Upper lobe of left lung (tissue), 6 donors: ENCODE measurements around the gene CHI3L1. TPM values are rescaled to one million over a fixed set of nuclear protein-coding genes. Genes with fewer than 3 reads are reported as not detected.

Experiments
- ATAC-seq, 2 donors: fragments of 200-7000 bp; cut with Tn5 transposase; one replicate each; pipeline ENCODE4 v1.9.1; 2022; ENCODE audit warnings: mild to moderate bottlenecking in 2 of 2, moderate library complexity in 2 of 2; ENCODE audit not compliant: low FRiP score in 2 of 2
- DNase-seq, 2 donors: peaks; one replicate each; pipeline ENCODE4 v3.0.0-alpha.2; 2019 to 2020
- H3K27ac ChIP-seq, 4 donors: fragments of 200-600 bp; sonication (generic); one replicate each; pipeline ENCODE4 v1.5.1; 2016 to 2019
- H3K27me3 ChIP-seq, 4 donors: fragments of 200-600 bp; sonication (generic); one replicate each; pipeline ENCODE4 v1.5.1; 2017 to 2019
- H3K36me3 ChIP-seq, 4 donors: fragments of 200-600 bp; sonication (generic); one replicate each; pipeline ENCODE4 v1.5.1; 2016 to 2019
- H3K4me1 ChIP-seq, 4 donors: fragments of 200-600 bp; sonication (generic); one replicate each; pipeline ENCODE4 v1.5.1; 2018 to 2019
- H3K4me3 ChIP-seq, 4 donors: fragments of 200-600 bp; sonication (generic); one replicate each; pipeline ENCODE4 v1.5.1; 2017 to 2019; ENCODE audit warnings: mild to moderate bottlenecking in 2 of 4, moderate library complexity in 1 of 4
- H3K9me3 ChIP-seq, 4 donors: fragments of 200-600 bp; sonication (generic); one replicate each; pipeline ENCODE4 v1.5.1; 2018 to 2019
- CTCF ChIP-seq, 6 experiments: fragments of 450-650 bp in 4 of 6; fragments of 200-600 bp in 2 of 6; sonication (generic) in 2 of 6; IDR thresholded peaks; one replicate each; pipeline ENCODE4 v1.5.1; 2016 to 2019; ENCODE audit warnings: antibody characterized with exemption in 6 of 6
- EP300 ChIP-seq, 4 donors: sonication (generic); formaldehyde crosslinking; IDR thresholded peaks; one replicate each; pipeline ENCODE4 v1.5.1; 2017; ENCODE audit warnings: antibody characterized with exemption in 4 of 4, control low read depth in 2 of 4
- POLR2A ChIP-seq, 4 donors: fragments of 450-650 bp; IDR thresholded peaks; one replicate each; pipeline ENCODE4 v1.5.1; 2016 to 2017; ENCODE audit warnings: antibody characterized with exemption in 4 of 4, mild to moderate bottlenecking in 2 of 4
- POLR2AphosphoS5 ChIP-seq, 2 donors: sonication (generic); formaldehyde crosslinking; IDR thresholded peaks; one replicate each; pipeline ENCODE4 v1.5.1; 2017; ENCODE audit warnings: antibody characterized with exemption in 2 of 2
- WGBS, 2 donors: methylation state at CpG; one replicate each; pipeline ENCODE4 v1.1.5; 2017 to 2018; 5-methylcytosine and 5-hydroxymethylcytosine counted together
- total RNA-seq, 6 donors: library from RNA; depleted of rRNA in 4 of 6; stranded (reverse); fragments of >200 nt in 4 of 6; gene quantifications; one replicate each; pipeline versions ENCODE4 v1.1.0 to v1.2.1, GENCODE V29; 2016 to 2021
- donor health status: DM: no; HTN: no; CAD: no; lungs with moderate emphysema.
- donor health status: DM: no; HTN: yes; CAD: no; lungs with severe emphysema.

The CHI3L1 gene
- total RNA-seq, 6 donors from 2014 or later, result 12.3 to 68.4 (median 52.4) TPM

- Histone ChIP-seq H3K36me3 (no peaks in the 10 kb centered on the region), H3K27ac (no peak overlapping the region), H3K4me1 (peaks cover 0 to 15% (median 5%) of the 10 kb centered on the region in 4 donors), H3K4me3 (no peak overlapping the region), H3K27me3 (no peaks in the 10 kb centered on the region), H3K9me3 (no peaks in the 10 kb centered on the region)
- DNase-seq (no peak), ATAC-seq (no peak)
- WGBS, 2 donors, result 31 to 33% methylated on average over 5 to 6 of the region's 6 CpGs
- TF ChIP-seq POLR2AphosphoS5 (IDR thresholded peaks at IDR 0.05) (no peak), POLR2A (IDR thresholded peaks at IDR 0.05) (no peak), EP300 (IDR thresholded peaks at IDR 0.05) (no peak), CTCF (IDR thresholded peaks at IDR 0.05) (no peak)
Observed at GRCh38 chr1:203217139-203217655, 30.7 kb upstream of the CHI3L1 start.

GRCh38 chr1:203216274-203217138 lies 30.0 kb upstream of the CHI3L1 start:
- DNase-seq, result peak in 1 of 2 donors; percentile 50
- H3K4me3 ChIP-seq, result no peak overlapping the region
- peaks cover 2 to 15% (median 8%) of the 10 kb centered on the region in 4 donors for H3K4me1 ChIP-seq
- no peak overlapping the region for H3K27ac ChIP-seq
- no peaks in the 10 kb centered on the region for H3K36me3 ChIP-seq
- 33 to 34% methylated on average over 19 of the region's 19 CpGs for WGBS, 2 donors
- peak in 1 of 2 donors; percentile 80 for ATAC-seq
- H3K27me3 ChIP-seq, result no peaks in the 10 kb centered on the region
- no peaks in the 10 kb centered on the region for H3K9me3 ChIP-seq
- TF ChIP-seq POLR2A (IDR thresholded peaks at IDR 0.05), result no peak
- peak; percentile 57 to 82 (median 78) for TF ChIP-seq CTCF (IDR thresholded peaks at IDR 0.05)
- TF ChIP-seq EP300 (IDR thresholded peaks at IDR 0.05), result no peak
- no peak for TF ChIP-seq POLR2AphosphoS5 (IDR thresholded peaks at IDR 0.05)

- Histone ChIP-seq H3K27ac (no peak overlapping the region), H3K36me3 (no peaks in the 10 kb centered on the region), H3K4me1 (peaks cover 5 to 18% (median 10%) of the 10 kb centered on the region in 4 donors), H3K27me3 (no peaks in the 10 kb centered on the region), H3K9me3 (no peaks in the 10 kb centered on the region), H3K4me3 (no peak overlapping the region)
- TF ChIP-seq POLR2AphosphoS5 (IDR thresholded peaks at IDR 0.05) (no peak), CTCF (IDR thresholded peaks at IDR 0.05) (no peak), EP300 (IDR thresholded peaks at IDR 0.05) (no peak), POLR2A (IDR thresholded peaks at IDR 0.05) (no peak)
- DNase-seq (no peak), ATAC-seq (no peak)
- 53 to 60% methylated on average over 8 to 9 of the region's 9 CpGs for WGBS, 2 donors
Observed at GRCh38 chr1:203215573-203215972, 29.1 kb upstream of the CHI3L1 start.

DNA sequence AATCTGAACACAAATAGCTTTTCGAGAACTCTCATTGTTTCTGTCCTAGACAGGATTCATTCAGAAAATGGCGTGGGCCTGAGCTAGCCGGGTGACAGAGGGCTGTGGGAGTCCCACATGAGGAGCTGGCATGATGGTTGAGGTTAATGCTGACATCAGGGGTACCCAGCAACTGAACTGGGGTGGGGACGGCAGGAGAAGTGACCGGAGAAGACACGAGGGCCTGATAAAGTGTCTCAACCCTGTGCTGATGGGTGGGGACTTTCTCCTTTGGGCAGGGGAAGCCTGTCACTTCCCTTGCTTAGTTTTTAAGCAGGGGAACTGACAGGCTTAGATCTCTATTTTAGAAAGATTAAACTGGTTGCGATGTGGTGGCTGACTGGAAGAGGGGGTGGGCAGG lies 28.4 kb upstream of the CHI3L1 start:
- no peak for DNase-seq
- no peak overlapping the region for H3K4me3 ChIP-seq
- H3K9me3 ChIP-seq, result no peaks in the 10 kb centered on the region
- no peak for ATAC-seq
- H3K4me1 ChIP-seq, result peaks cover 5 to 18% (median 10%) of the 10 kb centered on the region in 4 donors
- 72 to 74% methylated on average over 7 of the region's 7 CpGs for WGBS, 2 donors
- H3K27ac ChIP-seq, result no peak overlapping the region
- H3K27me3 ChIP-seq, result no peaks in the 10 kb centered on the region
- no peaks in the 10 kb centered on the region for H3K36me3 ChIP-seq
- TF ChIP-seq CTCF (IDR thresholded peaks at IDR 0.05) (no peak), POLR2A (IDR thresholded peaks at IDR 0.05) (no peak), POLR2AphosphoS5 (IDR thresholded peaks at IDR 0.05) (no peak), EP300 (IDR thresholded peaks at IDR 0.05) (no peak)
